GM12872 (cell line): ENCODE results near the gene TUB.

ENCODE experiments used
- TF ChIP-seq, protein P1 (sequence below): IDR thresholded peaks from 3 replicates; pipeline ENCODE4 v1.5.1; 2011; ENCODE audit warnings: low read depth, mild to moderate bottlenecking, low read length, moderate library complexity; ENCODE audit not compliant: insufficient read depth

Gene TUB

GRCh38 chr11:8080674-8081590, at the start of gene TUB:
Gene TUB (plus strand): TSS chr11:8081211. CDS start chr11:8081511, 300 bp downstream.
- TF ChIP-seq, protein P1, sequence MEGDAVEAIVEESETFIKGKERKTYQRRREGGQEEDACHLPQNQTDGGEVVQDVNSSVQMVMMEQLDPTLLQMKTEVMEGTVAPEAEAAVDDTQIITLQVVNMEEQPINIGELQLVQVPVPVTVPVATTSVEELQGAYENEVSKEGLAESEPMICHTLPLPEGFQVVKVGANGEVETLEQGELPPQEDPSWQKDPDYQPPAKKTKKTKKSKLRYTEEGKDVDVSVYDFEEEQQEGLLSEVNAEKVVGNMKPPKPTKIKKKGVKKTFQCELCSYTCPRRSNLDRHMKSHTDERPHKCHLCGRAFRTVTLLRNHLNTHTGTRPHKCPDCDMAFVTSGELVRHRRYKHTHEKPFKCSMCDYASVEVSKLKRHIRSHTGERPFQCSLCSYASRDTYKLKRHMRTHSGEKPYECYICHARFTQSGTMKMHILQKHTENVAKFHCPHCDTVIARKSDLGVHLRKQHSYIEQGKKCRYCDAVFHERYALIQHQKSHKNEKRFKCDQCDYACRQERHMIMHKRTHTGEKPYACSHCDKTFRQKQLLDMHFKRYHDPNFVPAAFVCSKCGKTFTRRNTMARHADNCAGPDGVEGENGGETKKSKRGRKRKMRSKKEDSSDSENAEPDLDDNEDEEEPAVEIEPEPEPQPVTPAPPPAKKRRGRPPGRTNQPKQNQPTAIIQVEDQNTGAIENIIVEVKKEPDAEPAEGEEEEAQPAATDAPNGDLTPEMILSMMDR = no peak

DNA sequence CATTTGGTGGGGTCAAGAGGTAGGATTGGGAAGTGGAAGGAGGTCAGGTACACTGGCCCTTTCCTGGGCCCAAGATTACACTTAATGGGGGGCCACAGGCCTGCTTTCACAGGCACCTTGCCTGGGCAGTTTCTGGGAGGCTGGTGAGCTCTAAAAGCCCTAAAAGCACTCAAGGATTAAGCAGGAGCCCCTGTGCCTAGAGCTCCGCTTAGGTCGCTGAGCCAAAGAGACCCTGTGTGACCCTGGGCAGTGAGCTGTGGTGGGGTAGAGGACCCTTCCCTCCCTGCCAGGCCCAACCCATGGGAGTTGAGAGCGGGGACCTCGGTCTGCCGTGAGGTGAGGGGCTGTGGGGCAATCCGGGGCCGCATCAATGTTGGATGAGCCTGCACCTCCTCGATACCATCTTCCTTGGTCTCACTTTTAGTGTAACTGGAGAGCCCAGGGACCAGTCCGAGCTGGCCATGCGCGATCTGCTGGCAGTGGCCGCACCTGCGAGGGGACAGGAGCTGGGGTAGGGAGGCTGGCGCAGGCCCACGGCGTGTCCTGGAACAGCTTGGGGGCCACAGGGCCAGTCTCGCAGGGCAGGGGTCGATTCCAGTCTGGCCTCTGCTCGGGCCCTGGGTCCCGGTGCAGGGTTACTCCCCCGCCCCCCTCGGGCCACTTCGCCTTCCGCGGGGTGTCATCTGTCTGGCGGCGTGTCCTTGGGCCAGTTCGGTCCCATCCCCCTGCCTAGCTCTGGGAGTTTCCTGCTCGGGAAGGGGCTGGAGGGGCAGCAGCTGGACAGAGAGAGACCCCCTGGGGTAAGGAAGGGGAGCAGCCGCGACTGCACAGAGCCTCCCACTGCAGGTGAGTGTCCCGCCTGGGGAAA, 49.5 kb upstream of the TUB start:
- TF ChIP-seq, protein P1 = no peak

- TF ChIP-seq, protein P1 = no peak
These were observed 48.9 kb upstream of the TUB start for GRCh38 chr11:8032122-8032521.

GRCh38 chr11:8032576-8033304, 48.3 kb upstream of the TUB start:
- TF ChIP-seq, protein P1 = no peak

- TF ChIP-seq, protein P1 = peak; percentile 86
These were observed 47.5 kb upstream of the TUB start for GRCh38 chr11:8033305-8034105.

DNA sequence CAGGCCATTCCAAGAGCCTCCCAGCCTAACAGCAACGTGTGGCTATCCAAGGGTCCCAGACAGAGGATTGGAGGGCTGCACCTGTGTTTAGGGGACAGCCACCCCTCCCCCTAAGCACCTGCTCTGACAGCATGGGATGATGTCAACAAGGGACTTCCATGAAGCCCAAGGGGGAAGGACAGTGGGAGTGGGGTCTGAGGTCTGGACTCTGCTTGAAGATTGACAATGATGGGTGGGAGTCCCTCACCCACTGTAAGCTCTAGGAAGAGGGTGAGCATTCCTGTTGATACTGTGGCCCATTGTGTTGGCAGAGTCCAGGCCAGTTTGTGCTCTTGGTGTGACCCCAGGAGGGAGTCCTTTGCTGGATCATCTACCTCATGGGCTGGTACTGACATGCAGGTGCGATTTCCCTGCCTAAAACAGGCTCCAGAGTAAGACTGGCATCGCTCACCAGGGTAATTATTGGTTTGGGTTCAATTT, 46.9 kb upstream of the TUB start:
- TF ChIP-seq, protein P1 = no peak
